Right lobe of liver (tissue), 4 donors: ENCODE data around the gene GRB10.

Experiments used
- POLR2A ChIP-seq: fragments of 450-650 bp; IDR thresholded peaks from one replicate; pipeline ENCODE4 v1.6.1; 2017; ENCODE audit warnings: antibody characterized with exemption, mild to moderate bottlenecking
- TF ChIP-seq, protein P1 (sequence below), 4 donors: fragments of 200-600 bp in 3 of 4; fragments of 450-650 bp in 1 of 4; IDR thresholded peaks; one replicate each; pipeline versions ENCODE4 v1.5.1 to v1.8.0; 2016 to 2022; ENCODE audit warnings: antibody characterized with exemption in 4 of 4, mild to moderate bottlenecking in 2 of 4
- donor health status: DM: no; HTN: no; CAD: no.
- donor health status: DM: no; HTN: no; CAD: no.
- donor health status: DM: no; HTN: yes; CAD: no.

DNA sequence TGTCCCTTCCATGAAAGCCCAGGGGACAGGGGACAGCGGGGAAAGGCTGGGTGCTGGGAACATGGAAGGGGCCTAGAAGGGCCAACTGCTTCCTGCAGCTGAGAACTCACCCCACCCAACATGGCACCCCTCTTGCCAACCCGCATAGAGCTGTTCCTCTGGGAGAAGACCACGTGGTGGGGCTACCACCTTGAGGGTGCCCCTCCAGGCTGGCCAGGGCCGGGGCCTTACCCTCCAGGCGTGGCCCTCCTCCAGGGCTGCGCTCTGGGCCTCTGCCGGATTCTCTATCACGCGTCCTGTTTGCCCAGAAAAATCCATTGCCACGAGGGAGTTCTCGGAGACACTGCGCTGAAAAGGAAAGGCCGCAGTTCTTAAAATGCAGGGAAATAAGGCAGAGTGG is 177.6 kb downstream of the GRB10 start:
- no peak for TF ChIP-seq POLR2A
- TF ChIP-seq, protein P1, sequence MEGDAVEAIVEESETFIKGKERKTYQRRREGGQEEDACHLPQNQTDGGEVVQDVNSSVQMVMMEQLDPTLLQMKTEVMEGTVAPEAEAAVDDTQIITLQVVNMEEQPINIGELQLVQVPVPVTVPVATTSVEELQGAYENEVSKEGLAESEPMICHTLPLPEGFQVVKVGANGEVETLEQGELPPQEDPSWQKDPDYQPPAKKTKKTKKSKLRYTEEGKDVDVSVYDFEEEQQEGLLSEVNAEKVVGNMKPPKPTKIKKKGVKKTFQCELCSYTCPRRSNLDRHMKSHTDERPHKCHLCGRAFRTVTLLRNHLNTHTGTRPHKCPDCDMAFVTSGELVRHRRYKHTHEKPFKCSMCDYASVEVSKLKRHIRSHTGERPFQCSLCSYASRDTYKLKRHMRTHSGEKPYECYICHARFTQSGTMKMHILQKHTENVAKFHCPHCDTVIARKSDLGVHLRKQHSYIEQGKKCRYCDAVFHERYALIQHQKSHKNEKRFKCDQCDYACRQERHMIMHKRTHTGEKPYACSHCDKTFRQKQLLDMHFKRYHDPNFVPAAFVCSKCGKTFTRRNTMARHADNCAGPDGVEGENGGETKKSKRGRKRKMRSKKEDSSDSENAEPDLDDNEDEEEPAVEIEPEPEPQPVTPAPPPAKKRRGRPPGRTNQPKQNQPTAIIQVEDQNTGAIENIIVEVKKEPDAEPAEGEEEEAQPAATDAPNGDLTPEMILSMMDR (IDR thresholded peaks at IDR 0.05): no peak
